Activated T-helper 1 cell treated with anti-CD3 and anti-CD28 coated beads, Interleukin-12 subunit alpha, Interleukin-12 subunit beta, Interleukin-2, Interleukin-4 antibody, amounts not matched to agents 30 ng/mL and 10 ng/mL and 1 ng/mL, durations not matched to agents 14 hours and 24 hours and 36 hours (primary cell): ENCODE data around the gene LRP1. TPM values are rescaled to one million over a fixed set of nuclear protein-coding genes. Genes with fewer than 3 reads are reported as not detected.

Experiments
- DNase-seq: peaks from one replicate; pipeline ENCODE4 v3.0.0; 2021; ENCODE audit warnings: low spot score
- H3K27ac Mint-ChIP-seq: one replicate; pipeline ENCODE4 v1.8.0; 2021; ENCODE audit warnings: mild to moderate bottlenecking, mixed read lengths
- H3K27me3 Mint-ChIP-seq: one replicate; pipeline ENCODE4 v1.8.0; 2022; ENCODE audit warnings: mild to moderate bottlenecking, moderate library complexity, mixed read lengths; ENCODE audit not compliant: insufficient read depth
- H3K36me3 Mint-ChIP-seq: one replicate; pipeline ENCODE4 v1.8.0; 2021; ENCODE audit warnings: low read depth, mixed read lengths
- H3K4me1 Mint-ChIP-seq: one replicate; pipeline ENCODE4 v1.8.0; 2021; ENCODE audit warnings: low read depth, mixed read lengths
- H3K4me3 Mint-ChIP-seq: one replicate; pipeline ENCODE4 v1.8.0; 2021; ENCODE audit warnings: mild to moderate bottlenecking, moderate library complexity, mixed read lengths
- H3K9me3 Mint-ChIP-seq: one replicate; pipeline ENCODE4 v1.8.0; 2021; ENCODE audit warnings: mixed read lengths
- intact Hi-C: fragments of 100-400 bp; cut with micrococcal nuclease; formaldehyde crosslinking; loops from one replicate; pipeline ENCODE4 v1.15.1; 2024
- total RNA-seq: library from RNA; stranded (reverse); gene quantifications from 2 replicates; pipeline ENCODE4 v1.2.3, GENCODE V29; 2022

The LRP1 gene
- total RNA-seq, 1 donor from 2014 or later, result 0.26 TPM

- no peak for DNase-seq
- Mint-ChIP-seq H3K27me3 (peaks cover 6% of the 10 kb centered on the region), H3K36me3 (no peaks in the 10 kb centered on the region), H3K4me1 (no peaks in the 10 kb centered on the region), H3K4me3 (no peak overlapping the region), H3K27ac (peak overlapping the region; percentile 26), H3K9me3 (no peaks in the 10 kb centered on the region)
- intact Hi-C loops, result loop anchor here (2.0 kb wide), 1 partner anchor 48 kb away; no protein-coding TSS in a partner anchor
Observed at GRCh38 chr12:57173089-57173488, 44.8 kb downstream of the LRP1 start.

GRCh38 chr12:57173683-57174082 is 45.4 kb downstream of the LRP1 start:
- no peak overlapping the region for H3K27ac Mint-ChIP-seq
- H3K36me3 Mint-ChIP-seq, result no peaks in the 10 kb centered on the region
- intact Hi-C loops, result loop anchor here (2.0 kb wide), 1 partner anchor 49 kb away; no protein-coding TSS in a partner anchor
- H3K4me1 Mint-ChIP-seq, result no peaks in the 10 kb centered on the region
- DNase-seq, result no peak
- H3K9me3 Mint-ChIP-seq, result no peaks in the 10 kb centered on the region
- peaks cover 8% of the 10 kb centered on the region for H3K27me3 Mint-ChIP-seq
- H3K4me3 Mint-ChIP-seq, result no peak overlapping the region

- H3K36me3 Mint-ChIP-seq, result no peaks in the 10 kb centered on the region
- peaks cover 4% of the 10 kb centered on the region for H3K27me3 Mint-ChIP-seq
- H3K27ac Mint-ChIP-seq, result no peak overlapping the region
- peak; percentile 14 for DNase-seq
- H3K9me3 Mint-ChIP-seq, result no peaks in the 10 kb centered on the region
- no peaks in the 10 kb centered on the region for H3K4me1 Mint-ChIP-seq
- intact Hi-C loops, result no loop called here
- H3K4me3 Mint-ChIP-seq, result no peak overlapping the region
Observed at GRCh38 chr12:57175428-57176138, 47.3 kb downstream of the LRP1 start.

GRCh38 chr12:57176139-57176477 is 47.8 kb downstream of the LRP1 start:
- Mint-ChIP-seq H3K4me1 (no peaks in the 10 kb centered on the region), H3K9me3 (no peaks in the 10 kb centered on the region), H3K36me3 (no peaks in the 10 kb centered on the region), H3K27me3 (peaks cover 3% of the 10 kb centered on the region), H3K4me3 (no peak overlapping the region), H3K27ac (no peak overlapping the region)
- DNase-seq, result no peak
- intact Hi-C loops, result no loop called here

- Mint-ChIP-seq H3K27ac (no peak overlapping the region), H3K27me3 (peaks cover 3% of the 10 kb centered on the region), H3K4me3 (no peak overlapping the region), H3K9me3 (no peaks in the 10 kb centered on the region), H3K4me1 (no peaks in the 10 kb centered on the region), H3K36me3 (no peaks in the 10 kb centered on the region)
- DNase-seq, result no peak
- intact Hi-C loops, result no loop called here
Observed at GRCh38 chr12:57176846-57177245, 48.6 kb downstream of the LRP1 start.

- Mint-ChIP-seq H3K36me3 (no peaks in the 10 kb centered on the region), H3K4me1 (no peaks in the 10 kb centered on the region), H3K9me3 (no peaks in the 10 kb centered on the region), H3K4me3 (no peak overlapping the region), H3K27ac (no peak overlapping the region), H3K27me3 (peaks cover 3% of the 10 kb centered on the region)
- DNase-seq, result no peak
- intact Hi-C loops, result no loop called here
Observed at GRCh38 chr12:57177354-57177753, 49.1 kb downstream of the LRP1 start.

GRCh38 chr12:57178213-57178612 is 49.9 kb downstream of the LRP1 start:
- intact Hi-C loops, result no loop called here
- Mint-ChIP-seq H3K4me3 (no peak overlapping the region), H3K4me1 (peaks cover 6% of the 10 kb centered on the region), H3K9me3 (no peaks in the 10 kb centered on the region), H3K27me3 (peaks cover 3% of the 10 kb centered on the region), H3K36me3 (no peaks in the 10 kb centered on the region), H3K27ac (no peak overlapping the region)
- DNase-seq, result no peak

- Mint-ChIP-seq H3K4me3 (no peak overlapping the region), H3K36me3 (no peaks in the 10 kb centered on the region), H3K27ac (no peak overlapping the region), H3K4me1 (peaks cover 6% of the 10 kb centered on the region), H3K27me3 (peaks cover 3% of the 10 kb centered on the region), H3K9me3 (no peaks in the 10 kb centered on the region)
- intact Hi-C loops, result no loop called here
- DNase-seq, result no peak
Observed at GRCh38 chr12:57179331-57180086, 51.2 kb downstream of the LRP1 start.

GRCh38 chr12:57180321-57180989 is 52.2 kb downstream of the LRP1 start:
- peaks cover 6% of the 10 kb centered on the region for H3K4me1 Mint-ChIP-seq
- H3K27me3 Mint-ChIP-seq, result peaks cover 3% of the 10 kb centered on the region
- H3K9me3 Mint-ChIP-seq, result no peaks in the 10 kb centered on the region
- H3K27ac Mint-ChIP-seq, result no peak overlapping the region
- intact Hi-C loops, result no loop called here
- no peak for DNase-seq
- no peak overlapping the region for H3K4me3 Mint-ChIP-seq
- H3K36me3 Mint-ChIP-seq, result no peaks in the 10 kb centered on the region

GRCh38 chr12:57181072-57181471 is 52.8 kb downstream of the LRP1 start:
- Mint-ChIP-seq H3K36me3 (no peaks in the 10 kb centered on the region), H3K9me3 (no peaks in the 10 kb centered on the region), H3K4me3 (no peak overlapping the region), H3K27ac (no peak overlapping the region), H3K27me3 (peaks cover 3% of the 10 kb centered on the region), H3K4me1 (peaks cover 6% of the 10 kb centered on the region)
- DNase-seq, result no peak
- intact Hi-C loops, result no loop called here

GRCh38 chr12:57181561-57182155 is 53.4 kb downstream of the LRP1 start:
- no peaks in the 10 kb centered on the region for H3K9me3 Mint-ChIP-seq
- H3K4me1 Mint-ChIP-seq, result peaks cover 6% of the 10 kb centered on the region
- no peak for DNase-seq
- H3K27ac Mint-ChIP-seq, result no peak overlapping the region
- no peaks in the 10 kb centered on the region for H3K36me3 Mint-ChIP-seq
- intact Hi-C loops, result no loop called here
- H3K27me3 Mint-ChIP-seq, result peaks cover 3% of the 10 kb centered on the region
- no peak overlapping the region for H3K4me3 Mint-ChIP-seq

- H3K27me3 Mint-ChIP-seq, result peaks cover 6% of the 10 kb centered on the region
- no peaks in the 10 kb centered on the region for H3K9me3 Mint-ChIP-seq
- peaks cover 6% of the 10 kb centered on the region for H3K4me1 Mint-ChIP-seq
- H3K4me3 Mint-ChIP-seq, result no peak overlapping the region
- H3K36me3 Mint-ChIP-seq, result no peaks in the 10 kb centered on the region
- intact Hi-C loops, result loop anchor here (1.0 kb wide), 4 partner anchors 59 to 426 kb away; no protein-coding TSS in a partner anchor
- peak; percentile 65 for DNase-seq
- H3K27ac Mint-ChIP-seq, result peak overlapping the region; percentile 34
Observed at GRCh38 chr12:57182918-57183575, 54.8 kb downstream of the LRP1 start.
